Loucy (cell line): ENCODE data around the gene HIVEP2.

Source experiments
- H2AFZ ChIP-seq: fragments of 200-600 bp; sonication (generic); 2 replicates; pipeline ENCODE4 v1.6.0; 2016; ENCODE audit warnings: antibody characterized with exemption, mild to moderate bottlenecking, low read length, moderate library complexity
- H3F3A ChIP-seq: fragments of 200-600 bp; 2 replicates; pipeline ENCODE4 v1.6.0; 2016; ENCODE audit warnings: antibody characterized with exemption, low read depth, mild to moderate bottlenecking
- H3K27me3 ChIP-seq: fragments of 200-600 bp; sonication (generic); 2 replicates; pipeline ENCODE4 v1.6.1; 2014; ENCODE audit warnings: low read length, mild to moderate bottlenecking; ENCODE audit not compliant: insufficient read depth, poor library complexity, severe bottlenecking
- H3K36me3 ChIP-seq: fragments of 200-600 bp; sonication (generic); 2 replicates; pipeline ENCODE4 v1.6.1; 2016; ENCODE audit warnings: low read length; ENCODE audit not compliant: insufficient read depth
- H3K4me1 ChIP-seq: fragments of 200-600 bp; sonication (generic); 2 replicates; pipeline ENCODE4 v1.5.1; 2014; ENCODE audit warnings: low read length, mild to moderate bottlenecking; ENCODE audit not compliant: insufficient read depth, poor library complexity, severe bottlenecking
- H3K4me2 ChIP-seq: fragments of 200-600 bp; sonication (generic); 2 replicates; pipeline ENCODE4 v1.6.0; 2014; ENCODE audit warnings: antibody characterized with exemption, low read length, low read depth, mild to moderate bottlenecking; ENCODE audit not compliant: poor library complexity, severe bottlenecking
- H3K4me3 ChIP-seq: fragments of 200-600 bp; sonication (generic); 2 replicates; pipeline ENCODE4 v1.5.1; 2014; ENCODE audit warnings: low read length, mild to moderate bottlenecking, mixed read lengths; ENCODE audit not compliant: poor library complexity, severe bottlenecking
- H3K79me2 ChIP-seq: fragments of 200-600 bp; sonication (generic); 2 replicates; pipeline ENCODE4 v1.6.1; 2014; ENCODE audit warnings: low read length; ENCODE audit not compliant: insufficient read depth
- H3K9ac ChIP-seq: fragments of 200-600 bp; sonication (generic); 2 replicates; pipeline ENCODE4 v1.6.0; 2014; ENCODE audit warnings: mild to moderate bottlenecking, low read depth, low read length, moderate library complexity; ENCODE audit not compliant: poor library complexity, severe bottlenecking
- H3K9me2 ChIP-seq: fragments of 200-600 bp; sonication (generic); replicated peaks from 2 replicates; pipeline ENCODE4 v1.6.1; 2016; ENCODE audit warnings: low read depth, low read length, mixed read lengths
- H3K9me3 ChIP-seq: fragments of 200-600 bp; sonication (generic); 2 replicates; pipeline ENCODE4 v1.6.1; 2014; ENCODE audit warnings: mild to moderate bottlenecking, antibody characterized with exemption, low read length, low read depth; ENCODE audit not compliant: insufficient read depth
- H4K20me1 ChIP-seq: fragments of 200-600 bp; sonication (generic); 2 replicates; pipeline ENCODE4 v1.6.0; 2014; ENCODE audit warnings: antibody characterized with exemption, low read length, mild to moderate bottlenecking; ENCODE audit not compliant: insufficient read depth, poor library complexity, severe bottlenecking
- CTCF ChIP-seq: fragments of 200-600 bp; sonication (generic); conservative IDR thresholded peaks from 2 replicates; pipeline ENCODE4 v1.5.1; 2014; ENCODE audit warnings: mild to moderate bottlenecking, antibody characterized with exemption, low read length
- EZH2phosphoT487 ChIP-seq: fragments of 200-600 bp; IDR thresholded peaks from 2 replicates; pipeline ENCODE4 v1.6.1; 2018; ENCODE audit warnings: antibody characterized with exemption, mild to moderate bottlenecking, moderate library complexity, borderline replicate concordance

Gene HIVEP2

GRCh38 chr6:142886431-142887170 is 58.4 kb downstream of the HIVEP2 start:
- Histone ChIP-seq H3K9me2 (no peaks in the 10 kb centered on the region), H3K4me1 (peaks cover 61% of the 10 kb centered on the region), H3K4me3 (no peak overlapping the region), H4K20me1 (peaks cover 13% of the 10 kb centered on the region), H3K79me2 (peaks cover 85% of the 10 kb centered on the region), H3K4me2 (peak overlapping the region; percentile 77), H3F3A (0 out of 2 replicates have a peak, but pooled peaks cover 5% of the 10 kb centered on the region), H3K36me3 (no peaks in the 10 kb centered on the region), H3K9ac (no peak overlapping the region), H3K9me3 (no peaks in the 10 kb centered on the region), H2AFZ (no peak overlapping the region), H3K27me3 (no peaks in the 10 kb centered on the region)
- TF ChIP-seq CTCF (peak; percentile 73), EZH2phosphoT487 (no peak)

GRCh38 chr6:142885182-142885867 is 59.7 kb downstream of the HIVEP2 start:
- Histone ChIP-seq H3K9me2 (no peaks in the 10 kb centered on the region), H3K36me3 (no peaks in the 10 kb centered on the region), H3K27me3 (no peaks in the 10 kb centered on the region), H3K79me2 (peaks cover 95% of the 10 kb centered on the region), H3K9me3 (no peaks in the 10 kb centered on the region), H2AFZ (no peak overlapping the region), H3K9ac (peak overlapping the region; percentile 44), H3F3A (0 out of 2 replicates have a peak, but pooled peaks cover 5% of the 10 kb centered on the region), H3K4me2 (peak overlapping the region; percentile 77), H3K4me3 (peak overlapping the region; percentile 70), H4K20me1 (peaks cover 13% of the 10 kb centered on the region), H3K4me1 (peaks cover 62% of the 10 kb centered on the region)
- no peak for TF ChIP-seq EZH2phosphoT487
- TF ChIP-seq CTCF, result no peak

- Histone ChIP-seq H3K9ac (peak overlapping the region; percentile 44), H3K36me3 (no peaks in the 10 kb centered on the region), H4K20me1 (peaks cover 13% of the 10 kb centered on the region), H3K9me3 (no peaks in the 10 kb centered on the region), H3K4me2 (peak overlapping the region; percentile 77), H3K9me2 (no peaks in the 10 kb centered on the region), H3F3A (0 out of 2 replicates have a peak, but pooled peaks cover 5% of the 10 kb centered on the region), H3K27me3 (no peaks in the 10 kb centered on the region), H3K79me2 (peaks cover 95% of the 10 kb centered on the region), H3K4me1 (peaks cover 62% of the 10 kb centered on the region), H2AFZ (no peak overlapping the region), H3K4me3 (peak overlapping the region; percentile 70)
- TF ChIP-seq EZH2phosphoT487, result no peak
- no peak for TF ChIP-seq CTCF
These were observed 60.6 kb downstream of the HIVEP2 start for GRCh38 chr6:142884214-142885035.
